Stimulated activated CD4-positive, alpha-beta T cell treated with anti-CD3 and anti-CD28 coated beads, Interleukin-1b, Interleukin-23, amount 100 ng/mL, for 48 hours (primary cell): Measurements from ENCODE around the gene PRUNE2.

ENCODE experiments used
- DNase-seq: peaks from one replicate; pipeline ENCODE4 v3.0.0-alpha.2; 2020

The PRUNE2 gene

GRCh38 chr9:76561900-76562299, 344.0 kb downstream of the PRUNE2 start:
- no peak for DNase-seq
